GM12801 (cell line): ENCODE measurements around the gene DNPH1.

Source experiments
- CTCF ChIP-seq: IDR thresholded peaks from one replicate; pipeline ENCODE4 v1.5.1; 2011; ENCODE audit warnings: control low read depth; ENCODE audit not compliant: insufficient read length; ENCODE audit errors: extremely low read depth

The DNPH1 gene

GRCh38 chr6:43247114-43247999 is 18.1 kb upstream of the DNPH1 start:
- no peak for TF ChIP-seq CTCF

GRCh38 chr6:43246301-43247113 is 17.2 kb upstream of the DNPH1 start:
- no peak for TF ChIP-seq CTCF

- no peak for TF ChIP-seq CTCF
Observed at GRCh38 chr6:43243664-43244321, 14.5 kb upstream of the DNPH1 start.

GRCh38 chr6:43242908-43243663 is 13.8 kb upstream of the DNPH1 start, which contains the start of gene TTBK1:
Gene TTBK1, plus strand, starts transcription at chr6:43243481. Its CDS starts 3,180 bp downstream, at chr6:43246661.
- TF ChIP-seq CTCF: no peak

- TF ChIP-seq CTCF: no peak
Observed at GRCh38 chr6:43241446-43241845, 12.2 kb upstream of the DNPH1 start.

- no peak for TF ChIP-seq CTCF
Observed at GRCh38 chr6:43240950-43241349, 11.7 kb upstream of the DNPH1 start.
